ENCODE measurements around the gene UGT1A8. TPM values are rescaled to one million over a fixed set of nuclear protein-coding genes. Genes with fewer than 3 reads are reported as not detected.

The UGT1A8 gene
- total RNA-seq, 2 donors from 2014 or later, result not detected

DNA sequence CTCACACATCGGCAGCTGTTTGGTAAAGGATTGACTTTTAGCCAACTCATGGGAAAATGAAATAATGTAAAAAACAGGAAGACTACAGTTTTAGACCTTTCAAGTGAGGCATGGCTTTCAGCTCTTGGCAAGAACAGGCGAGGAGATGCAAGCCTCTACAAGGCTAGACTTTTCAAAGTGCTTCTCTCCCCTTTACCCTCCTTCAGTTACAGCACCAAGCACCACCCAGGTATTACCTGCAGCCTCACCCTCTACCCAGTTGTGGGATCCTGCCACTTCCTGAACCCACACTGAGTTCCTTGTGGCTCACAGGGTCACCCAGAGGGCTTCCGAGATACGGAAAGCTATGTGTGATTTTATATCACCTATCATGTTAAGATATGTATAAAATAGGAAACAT is 33.5 kb downstream of the UGT1A8 start:
- H3K27me3 ChIP-seq (ENCODE audit: control insufficient read depth, insufficient read depth, low read length, poor library complexity, severe bottlenecking), result no peaks in the 10 kb centered on the region
- no peak overlapping the region for H3K4me3 ChIP-seq (ENCODE audit: low read length)
- peaks cover 22% of the 10 kb centered on the region for H3K9me3 Mint-ChIP-seq
- DNase-seq, result no peak
- no peak overlapping the region for H3K9ac ChIP-seq (ENCODE audit: extremely low read depth, low read length, poor library complexity, severe bottlenecking)
- peaks cover under 1% of the 10 kb centered on the region for H3K9me3 ChIP-seq (ENCODE audit: control insufficient read depth, low read length)
- H3K4me3 Mint-ChIP-seq, result no peak overlapping the region
- no peaks in the 10 kb centered on the region for H3K4me1 ChIP-seq (ENCODE audit: control insufficient read depth, insufficient read depth, low read length)
- H3K27ac Mint-ChIP-seq, result no peak overlapping the region
- H3K36me3 ChIP-seq (ENCODE audit: control insufficient read depth, insufficient read depth, low read length), result no peaks in the 10 kb centered on the region
- no peaks in the 10 kb centered on the region for H3K36me3 Mint-ChIP-seq (ENCODE audit: low read depth)
- 70 to 92% methylated on average over 2 to 4 of the region's 4 CpGs for WGBS, 2 experiments (ENCODE audit: insufficient coverage in 1 of 2, insufficient read length in 1 of 2)
- no peak overlapping the region for H3K27ac ChIP-seq (ENCODE audit: low read depth, low read length)
- peaks cover 2% of the 10 kb centered on the region for H3K27me3 Mint-ChIP-seq (ENCODE audit: insufficient read depth)
- no peaks in the 10 kb centered on the region for H3K4me1 Mint-ChIP-seq
- TF ChIP-seq, protein P1, sequence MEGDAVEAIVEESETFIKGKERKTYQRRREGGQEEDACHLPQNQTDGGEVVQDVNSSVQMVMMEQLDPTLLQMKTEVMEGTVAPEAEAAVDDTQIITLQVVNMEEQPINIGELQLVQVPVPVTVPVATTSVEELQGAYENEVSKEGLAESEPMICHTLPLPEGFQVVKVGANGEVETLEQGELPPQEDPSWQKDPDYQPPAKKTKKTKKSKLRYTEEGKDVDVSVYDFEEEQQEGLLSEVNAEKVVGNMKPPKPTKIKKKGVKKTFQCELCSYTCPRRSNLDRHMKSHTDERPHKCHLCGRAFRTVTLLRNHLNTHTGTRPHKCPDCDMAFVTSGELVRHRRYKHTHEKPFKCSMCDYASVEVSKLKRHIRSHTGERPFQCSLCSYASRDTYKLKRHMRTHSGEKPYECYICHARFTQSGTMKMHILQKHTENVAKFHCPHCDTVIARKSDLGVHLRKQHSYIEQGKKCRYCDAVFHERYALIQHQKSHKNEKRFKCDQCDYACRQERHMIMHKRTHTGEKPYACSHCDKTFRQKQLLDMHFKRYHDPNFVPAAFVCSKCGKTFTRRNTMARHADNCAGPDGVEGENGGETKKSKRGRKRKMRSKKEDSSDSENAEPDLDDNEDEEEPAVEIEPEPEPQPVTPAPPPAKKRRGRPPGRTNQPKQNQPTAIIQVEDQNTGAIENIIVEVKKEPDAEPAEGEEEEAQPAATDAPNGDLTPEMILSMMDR (conservative IDR thresholded peaks at IDR 0.05), result no peak

DNA sequence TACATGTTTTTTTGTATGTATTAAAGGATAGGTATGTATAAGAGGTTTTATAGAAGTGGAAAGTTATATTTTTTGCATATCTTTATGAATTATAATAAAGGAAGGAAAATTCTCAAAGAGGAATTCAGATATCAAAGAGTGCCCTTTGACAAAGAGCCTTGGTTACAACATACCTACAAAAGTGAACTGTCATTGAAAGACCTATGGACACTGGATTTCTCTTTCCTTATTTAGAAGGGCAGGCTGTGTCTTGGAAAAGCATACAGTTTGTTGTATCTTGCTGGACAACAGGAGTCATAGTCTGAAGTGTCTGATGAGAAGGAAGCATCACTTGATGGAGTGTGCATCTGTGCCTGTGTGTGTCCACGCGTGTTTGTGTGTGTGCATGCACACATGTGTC is 34.0 kb downstream of the UGT1A8 start:
- no peak overlapping the region for H3K9ac ChIP-seq (ENCODE audit: extremely low read depth, low read length, poor library complexity, severe bottlenecking)
- Mint-ChIP-seq H3K9me3 (peaks cover 17% of the 10 kb centered on the region), H3K4me1 (no peaks in the 10 kb centered on the region), H3K27me3 (ENCODE audit: insufficient read depth) (peaks cover 2% of the 10 kb centered on the region), H3K36me3 (ENCODE audit: low read depth) (no peaks in the 10 kb centered on the region), H3K4me3 (no peak overlapping the region), H3K27ac (no peak overlapping the region)
- H3K4me3 ChIP-seq (ENCODE audit: low read length), result no peak overlapping the region
- H3K36me3 ChIP-seq (ENCODE audit: control insufficient read depth, insufficient read depth, low read length), result no peaks in the 10 kb centered on the region
- WGBS, 2 experiments (ENCODE audit: insufficient coverage in 1 of 2, insufficient read length in 1 of 2), result 94% methylated on average over 2 of the region's 2 CpGs; no CpG with 5 or more reads in 1 of the 2 experiments
- H3K27ac ChIP-seq (ENCODE audit: low read depth, low read length), result no peak overlapping the region
- H3K27me3 ChIP-seq (ENCODE audit: control insufficient read depth, insufficient read depth, low read length, poor library complexity, severe bottlenecking), result no peaks in the 10 kb centered on the region
- no peaks in the 10 kb centered on the region for H3K4me1 ChIP-seq (ENCODE audit: control insufficient read depth, insufficient read depth, low read length)
- no peak for DNase-seq
- no peaks in the 10 kb centered on the region for H3K9me3 ChIP-seq (ENCODE audit: control insufficient read depth, low read length)
- TF ChIP-seq, protein P1 (conservative IDR thresholded peaks at IDR 0.05), result no peak

DNA sequence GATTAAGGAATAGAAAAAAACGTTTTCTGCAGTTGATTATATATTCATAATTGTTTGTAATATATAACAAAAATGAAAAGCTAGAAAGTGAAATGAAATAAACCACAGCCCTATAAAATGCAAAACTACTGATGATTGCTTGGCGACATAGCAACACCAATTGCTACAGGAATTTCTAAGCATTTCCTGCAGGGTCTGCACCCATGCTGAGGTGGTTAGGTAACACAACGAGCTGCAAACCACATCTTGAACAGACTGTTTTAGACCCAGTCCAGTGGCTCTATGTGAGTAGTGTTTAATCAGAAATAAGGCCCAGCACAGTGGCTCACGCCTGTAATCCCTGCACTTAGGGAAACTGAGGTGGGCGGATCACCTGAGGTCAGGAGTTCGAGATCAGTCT is 37.1 kb downstream of the UGT1A8 start:
- Mint-ChIP-seq H3K4me3 (no peak overlapping the region), H3K4me1 (no peaks in the 10 kb centered on the region), H3K9me3 (no peaks in the 10 kb centered on the region), H3K36me3 (ENCODE audit: low read depth) (no peaks in the 10 kb centered on the region), H3K27me3 (ENCODE audit: insufficient read depth) (peaks cover 4% of the 10 kb centered on the region), H3K27ac (no peak overlapping the region)
- no peaks in the 10 kb centered on the region for H3K4me1 ChIP-seq (ENCODE audit: control insufficient read depth, insufficient read depth, low read length)
- H3K27me3 ChIP-seq (ENCODE audit: control insufficient read depth, insufficient read depth, low read length, poor library complexity, severe bottlenecking), result peaks cover 6% of the 10 kb centered on the region
- 79 to 81% methylated on average over 5 of the region's 6 CpGs for WGBS, 2 experiments (ENCODE audit: insufficient coverage in 1 of 2, insufficient read length in 1 of 2)
- no peak overlapping the region for H3K27ac ChIP-seq (ENCODE audit: low read depth, low read length)
- no peaks in the 10 kb centered on the region for H3K9me3 ChIP-seq (ENCODE audit: control insufficient read depth, low read length)
- DNase-seq, result no peak
- TF ChIP-seq, protein P1 (conservative IDR thresholded peaks at IDR 0.05), result no peak
- H3K4me3 ChIP-seq (ENCODE audit: low read length), result no peak overlapping the region
- no peaks in the 10 kb centered on the region for H3K36me3 ChIP-seq (ENCODE audit: control insufficient read depth, insufficient read depth, low read length)
- H3K9ac ChIP-seq (ENCODE audit: extremely low read depth, low read length, poor library complexity, severe bottlenecking), result no peak overlapping the region
